K562 (cell line): ENCODE data around the gene TRANK1.

Source experiments
- FOXA3 ChIP-seq, 2 experiments: fragments of 450-650 bp in 1 of 2; sonication (generic) in 1 of 2; formaldehyde crosslinking; IDR thresholded peaks in 1 of 2; conservative IDR thresholded peaks in 1 of 2; 2 replicates each; pipeline versions ENCODE4 v1.4.0 to v1.8.0; 2020 to 2022; ENCODE audit warnings: mild to moderate bottlenecking in 2 of 2, missing genetic modification reagents in 1 of 2
- FOXM1 ChIP-seq, 2 experiments: fragments of 450-650 bp in 1 of 2; sonication (generic) in 1 of 2; formaldehyde crosslinking in 1 of 2; IDR thresholded peaks; 2 replicates each; pipeline versions ENCODE4 v1.6.1 to v1.9.0; 2017 to 2022; ENCODE audit warnings: low read depth in 2 of 2, mild to moderate bottlenecking in 2 of 2, missing genetic modification reagents in 1 of 2, moderate library complexity in 1 of 2
- STAG1 ChIP-seq: sonication (generic); formaldehyde crosslinking; IDR thresholded peaks from 2 replicates; pipeline ENCODE4 v1.5.0; 2020; ENCODE audit warnings: missing genetic modification reagents, borderline replicate concordance
- ZNF311 ChIP-seq: fragments of 250-450 bp; sonication (Bioruptor Pico); IDR thresholded peaks from 2 replicates; pipeline ENCODE4 v1.4.0; 2020; ENCODE audit warnings: mild to moderate bottlenecking, moderate library complexity

DNA sequence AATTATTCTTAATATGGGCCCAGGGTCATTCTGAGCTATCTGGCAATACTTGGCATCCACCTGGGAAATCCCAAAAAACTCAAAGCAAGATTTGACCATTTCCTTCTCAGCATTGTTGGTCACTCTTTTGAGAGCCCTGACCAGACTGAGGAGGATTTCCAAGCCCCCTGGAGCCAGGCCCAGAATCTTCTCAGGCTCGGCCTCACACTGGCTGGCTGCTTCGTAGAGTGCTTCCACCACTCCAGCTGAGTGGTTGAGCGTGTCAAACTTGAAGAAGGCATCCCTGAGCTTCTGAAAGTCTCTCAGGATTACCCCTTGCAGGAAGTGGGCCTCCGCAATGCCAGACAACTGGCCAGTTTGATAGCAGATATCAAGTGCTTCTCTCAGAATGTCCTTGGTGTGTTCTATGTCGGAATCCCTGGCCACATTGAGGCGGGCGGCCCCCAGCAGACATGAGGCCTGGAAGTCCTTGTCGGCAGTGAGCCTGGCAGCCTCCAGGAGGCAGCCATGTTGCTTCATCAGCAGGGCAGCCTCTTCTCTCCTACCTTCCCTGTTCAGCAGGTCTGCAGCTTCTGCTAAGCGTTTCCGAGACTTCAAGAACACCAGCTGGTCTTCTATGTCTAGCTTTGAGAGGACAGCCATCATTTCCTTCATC, 111.6 kb downstream of the TRANK1 start:
- TF ChIP-seq FOXM1 (IDR thresholded peaks at IDR 0.05; ENCODE audit: low read depth) (no peak), FOXM1 (CRISPR knock-in tag; IDR thresholded peaks at IDR 0.05; ENCODE audit: low read depth) (no peak), ZNF311 (CRISPR knock-in tag) (no peak), STAG1 (CRISPR knock-in tag) (no peak), FOXA3 (CRISPR knock-in tag; conservative IDR thresholded peaks at IDR 0.05 in 1 of 2, IDR thresholded peaks at IDR 0.05 in 1 of 2) (no peak)
